NCI-H345 (cell line): ENCODE measurements around the gene AP1M1.
"Not testable (repeated sequence)": the region's sequence is repeated elsewhere in the genome, so short reads cannot be mapped to it uniquely, and the experiment has no call there.

Experiments
- DNase-seq: peaks from one replicate; lab custom pipeline; 2025; lab: John Stamatoyannopoulos, UW

The AP1M1 gene

DNA sequence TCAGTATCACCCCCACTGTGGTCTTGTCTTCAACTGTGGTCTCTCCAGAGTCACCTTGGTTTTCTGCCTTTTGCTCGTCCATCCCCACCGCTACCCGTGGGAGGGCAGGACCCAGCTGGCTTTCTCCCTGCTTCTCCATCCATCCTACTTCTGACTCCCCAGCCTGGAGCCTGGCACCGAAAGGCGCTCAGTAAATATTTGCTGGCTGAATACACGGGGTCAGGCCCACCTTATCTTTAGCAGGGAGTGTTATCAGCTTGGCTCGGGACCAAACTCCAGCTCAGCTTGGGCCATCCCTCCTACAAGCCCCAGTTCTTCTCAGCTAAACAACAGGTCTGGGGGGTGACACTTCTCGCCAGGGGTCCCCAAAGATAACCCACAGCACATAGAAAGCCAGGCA, 64.9 kb downstream of the AP1M1 start:
- peak; percentile 8 for DNase-seq

- DNase-seq, result no peak
Measured at GRCh38 chr19:16263141-16263761, 65.5 kb downstream of the AP1M1 start.

GRCh38 chr19:16265205-16265604, 67.5 kb downstream of the AP1M1 start:
- no peak for DNase-seq

DNA sequence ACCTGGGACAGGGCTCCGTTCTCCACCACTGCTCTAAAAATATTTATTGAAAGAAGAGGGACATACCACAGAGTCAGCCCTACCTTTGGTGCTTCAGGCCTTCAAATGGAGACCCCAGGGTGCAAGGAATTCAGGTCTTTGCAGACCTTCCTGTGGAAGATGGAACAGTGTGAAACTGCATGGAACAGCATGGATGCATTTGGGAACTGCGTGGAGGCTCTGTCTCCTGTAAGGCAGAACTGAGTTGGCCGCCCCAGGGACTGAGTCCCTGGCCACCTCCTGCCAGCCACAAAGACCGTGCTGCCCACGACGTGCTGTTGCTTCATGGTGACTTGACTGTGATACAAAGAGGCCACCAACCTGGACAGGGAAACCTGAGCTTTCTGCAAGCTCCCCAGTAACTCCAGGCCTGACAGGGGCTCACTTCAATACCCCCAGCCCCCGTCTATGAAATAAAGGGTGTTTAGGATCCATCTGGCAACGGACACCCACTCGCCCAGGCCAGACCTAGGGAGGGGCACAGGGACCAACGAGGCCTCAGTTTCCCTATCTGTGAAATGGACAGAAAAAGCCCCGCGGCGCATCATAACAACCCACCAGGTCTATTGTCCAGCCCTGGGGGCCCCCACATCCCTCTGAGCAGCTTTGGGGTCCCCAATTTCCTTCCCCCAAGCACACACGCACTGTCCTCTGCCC, 68.3 kb downstream of the AP1M1 start:
- no peak for DNase-seq

DNA sequence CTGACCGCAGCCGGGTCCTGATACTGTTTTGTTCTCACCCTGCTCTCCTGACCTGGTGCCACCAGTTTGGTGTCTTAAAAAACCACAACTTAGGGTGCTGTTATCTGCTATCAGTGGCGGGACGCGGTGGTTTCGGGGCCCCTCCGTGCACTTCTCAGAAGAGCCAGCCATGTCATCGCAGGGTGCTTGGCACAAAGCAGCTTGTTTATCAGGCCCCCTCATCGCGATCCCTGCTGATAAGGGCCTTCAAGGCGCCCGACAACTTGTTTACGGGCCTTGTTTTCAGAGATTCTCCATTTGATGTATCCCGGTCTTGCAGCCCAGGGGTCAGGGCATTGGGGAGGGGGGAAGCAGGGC, 68.9 kb downstream of the AP1M1 start:
- DNase-seq, result no peak

DNA sequence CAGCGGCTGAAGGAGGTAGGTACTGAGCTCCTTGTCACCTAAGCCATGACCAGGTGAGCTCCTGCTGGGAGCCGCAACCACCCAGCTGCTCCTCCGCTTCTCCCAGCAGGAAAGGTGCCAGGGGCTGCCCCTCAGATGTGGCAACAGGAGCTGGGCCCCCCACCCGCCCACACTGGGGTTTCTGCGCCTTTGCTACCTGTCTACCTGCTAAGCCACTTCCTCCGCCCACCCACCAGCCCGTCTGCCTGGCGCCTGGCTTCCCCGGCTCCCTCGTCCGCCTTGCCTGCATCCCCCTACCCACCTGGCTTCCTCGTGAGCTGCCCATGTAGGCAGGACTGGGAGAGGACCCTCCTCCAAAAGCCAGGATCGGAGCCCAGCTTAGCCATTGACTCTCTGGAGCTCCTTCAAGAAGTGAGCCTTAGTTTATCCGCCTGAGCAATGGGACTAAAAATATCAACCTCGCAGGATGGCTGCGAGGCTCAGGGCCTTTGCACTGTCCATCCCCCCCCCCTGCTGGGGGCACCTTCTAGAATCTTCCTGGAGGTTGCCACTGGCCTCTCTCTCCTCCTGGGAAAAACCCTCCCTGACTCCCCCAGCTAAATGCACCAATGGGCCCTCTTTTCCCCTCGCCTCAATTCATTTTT, 71.1 kb downstream of the AP1M1 start:
- DNase-seq, result no peak

DNA sequence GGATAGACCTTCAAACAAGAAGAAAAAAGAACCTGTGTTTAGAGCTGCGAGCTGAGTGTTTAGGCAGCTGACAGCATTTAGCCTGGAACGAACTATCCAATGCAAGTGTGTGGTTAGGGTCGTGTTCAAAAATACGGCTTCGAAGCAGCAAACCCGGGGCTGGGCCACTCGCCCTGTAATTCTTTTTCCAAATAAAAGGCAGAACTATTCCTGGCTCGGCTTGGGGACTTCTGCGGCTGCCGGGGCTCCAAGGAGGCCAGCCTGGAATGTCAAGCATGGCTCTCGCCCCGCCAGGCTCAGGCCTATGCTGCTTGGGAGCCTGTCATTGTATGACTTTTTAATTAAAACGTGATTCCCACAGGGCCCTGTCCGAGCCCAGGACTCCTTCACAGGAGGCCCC, 75.2 kb downstream of the AP1M1 start:
- no peak for DNase-seq

GRCh38 chr19:16274447-16274846, 76.7 kb downstream of the AP1M1 start:
- DNase-seq, result no peak

- no peak for DNase-seq
Measured at GRCh38 chr19:16280306-16280705, 82.6 kb downstream of the AP1M1 start.

GRCh38 chr19:16281743-16282142, 84.0 kb downstream of the AP1M1 start:
- no peak for DNase-seq

DNA sequence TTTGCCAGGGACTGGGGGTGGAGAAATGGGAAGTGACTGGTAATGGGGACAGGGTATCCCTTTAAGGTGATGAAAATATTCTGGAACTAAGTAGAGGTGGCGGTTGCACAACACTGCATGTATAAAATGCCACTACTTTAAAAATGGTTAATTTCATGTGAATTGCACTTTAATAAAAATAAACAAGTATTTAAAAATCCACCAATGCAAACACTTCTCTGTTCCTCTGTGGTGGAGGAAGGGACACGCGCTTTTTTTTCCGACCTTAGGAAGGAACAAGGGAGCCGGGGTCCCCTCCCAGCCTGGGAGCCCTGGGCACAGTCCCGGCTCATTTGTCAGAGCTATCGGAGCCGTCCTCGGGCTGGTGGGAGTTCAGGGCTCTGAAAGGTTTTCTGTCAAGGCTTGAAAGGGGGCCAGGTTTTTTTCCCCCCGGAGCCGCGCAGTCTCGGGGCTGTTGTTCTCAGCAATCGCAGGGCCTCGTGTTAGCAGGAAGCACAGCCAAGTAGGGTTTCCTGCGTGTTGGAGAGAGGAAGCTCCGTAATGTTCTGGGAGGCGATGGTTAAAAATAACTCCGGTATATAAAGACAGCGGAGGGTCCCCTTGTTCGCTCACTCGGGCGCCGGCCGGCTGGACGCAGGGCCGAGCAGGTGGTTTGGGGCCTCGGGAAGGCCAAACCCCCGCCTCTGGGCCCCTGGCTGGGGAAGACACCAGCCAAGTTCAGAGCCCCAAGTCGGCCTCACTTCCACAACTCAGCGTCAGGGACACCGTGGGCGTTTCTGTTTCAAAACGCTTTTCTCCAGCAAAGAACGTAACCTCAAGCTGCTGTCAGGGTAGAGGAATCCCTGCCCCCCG, 85.7 kb downstream of the AP1M1 start:
- no peak for DNase-seq

DNA sequence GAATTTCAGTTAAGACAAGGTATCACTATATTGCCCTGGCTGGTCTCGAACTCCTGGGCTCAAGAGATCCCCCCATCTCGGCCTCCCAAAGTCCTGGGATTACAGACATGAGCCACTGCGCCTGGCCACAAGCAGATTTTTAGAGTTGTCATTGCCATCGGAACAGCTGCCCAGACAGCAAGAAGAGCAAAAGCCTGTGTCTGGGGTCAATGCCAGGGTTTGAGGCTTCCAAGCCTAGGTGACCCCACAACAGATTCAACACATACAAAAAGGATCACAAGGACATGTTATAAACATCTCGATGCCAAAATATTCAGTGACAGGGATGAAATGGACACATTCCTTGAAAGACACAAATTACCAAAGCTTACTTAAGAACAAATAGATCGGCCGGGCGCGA, 86.8 kb downstream of the AP1M1 start:
- DNase-seq, result no peak

GRCh38 chr19:16285079-16285478, 87.4 kb downstream of the AP1M1 start:
- not testable (repeated sequence) for DNase-seq

DNA sequence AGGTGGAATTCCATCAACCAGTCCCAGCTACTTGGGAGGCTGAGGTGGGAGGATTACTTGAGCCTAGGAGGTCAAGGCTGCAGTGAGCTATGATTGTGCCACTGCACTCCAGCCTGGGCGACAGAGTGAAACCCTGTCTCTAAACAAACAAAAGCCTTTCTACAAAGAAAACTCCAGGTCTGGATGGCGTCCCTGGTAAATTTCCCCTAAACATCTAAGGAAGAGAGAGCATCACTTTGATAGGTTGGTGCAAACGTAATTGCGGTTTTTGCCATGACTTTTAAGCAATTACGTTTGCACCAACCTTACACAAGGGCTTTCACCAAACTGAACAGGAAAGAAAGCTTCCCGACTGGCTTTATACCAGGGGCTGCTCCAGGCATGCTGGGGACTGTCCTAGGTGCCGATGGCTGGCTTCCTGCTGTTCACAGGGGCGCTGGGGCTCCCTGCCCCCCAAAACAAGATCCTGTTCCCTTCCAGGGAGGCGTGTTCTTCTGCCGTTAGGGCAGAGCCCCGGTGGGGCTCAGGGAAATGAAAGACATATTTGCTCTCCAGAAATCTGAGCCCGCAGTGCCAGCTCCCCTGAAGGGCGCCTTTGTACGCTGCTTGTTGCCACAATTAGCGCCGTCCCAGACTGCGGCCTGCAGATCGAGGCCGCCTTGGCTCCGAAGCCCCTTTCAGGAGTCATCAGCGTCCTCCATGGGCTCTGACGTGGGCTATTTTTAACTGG, 88.2 kb downstream of the AP1M1 start:
- peak; percentile 46 for DNase-seq

- DNase-seq, result no peak
Measured at GRCh38 chr19:16288544-16288943, 90.8 kb downstream of the AP1M1 start.

GRCh38 chr19:16289594-16289993, 91.9 kb downstream of the AP1M1 start:
- no peak for DNase-seq

GRCh38 chr19:16290692-16291091, 93.0 kb downstream of the AP1M1 start:
- DNase-seq, result no peak

DNA sequence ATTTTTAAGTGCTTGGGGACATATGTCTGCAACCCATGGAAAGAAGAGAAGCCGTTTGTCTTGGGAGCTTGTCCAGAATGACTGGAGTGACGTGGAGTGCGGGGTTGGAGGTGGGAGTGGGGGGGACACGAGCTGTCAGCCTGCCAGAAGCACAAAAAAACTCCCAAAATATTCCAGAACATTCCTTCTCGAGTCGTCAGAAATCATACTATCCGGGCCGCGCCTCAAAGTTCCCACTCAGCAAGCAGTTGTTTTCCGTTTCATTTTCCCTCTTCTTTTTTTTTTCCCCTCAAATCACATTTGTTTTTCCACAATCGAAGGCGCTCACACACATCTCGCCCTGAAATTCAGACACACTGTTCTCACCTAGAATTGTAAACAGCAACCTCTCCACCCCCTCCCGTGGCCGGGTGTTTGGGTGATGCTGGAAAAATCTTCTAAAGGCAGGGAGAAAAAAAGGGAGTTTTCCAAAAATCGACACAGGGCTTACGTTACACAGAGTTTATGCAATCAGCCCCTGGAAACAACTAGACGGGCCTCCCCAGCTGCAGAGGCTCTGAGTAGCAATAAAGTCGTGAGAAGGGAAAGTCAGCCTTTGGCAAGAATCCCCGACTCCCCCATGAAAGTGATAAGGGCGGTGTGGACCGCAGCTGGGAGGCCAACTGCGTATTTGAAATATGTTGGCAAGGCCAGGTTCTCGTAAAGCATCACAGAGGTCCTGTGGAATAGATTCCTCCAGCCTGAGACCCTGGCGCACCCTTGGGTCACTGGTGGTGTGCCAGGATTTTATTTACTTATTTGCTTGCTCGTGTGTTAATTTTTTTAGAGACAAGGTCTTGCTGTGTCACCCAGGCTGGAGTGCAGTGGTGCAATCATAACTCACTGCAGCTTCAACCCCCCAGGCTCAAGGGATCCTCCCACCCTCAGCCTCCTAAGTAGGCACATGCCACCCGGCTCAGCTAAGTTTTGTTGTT, 95.7 kb downstream of the AP1M1 start:
- no peak for DNase-seq

DNA sequence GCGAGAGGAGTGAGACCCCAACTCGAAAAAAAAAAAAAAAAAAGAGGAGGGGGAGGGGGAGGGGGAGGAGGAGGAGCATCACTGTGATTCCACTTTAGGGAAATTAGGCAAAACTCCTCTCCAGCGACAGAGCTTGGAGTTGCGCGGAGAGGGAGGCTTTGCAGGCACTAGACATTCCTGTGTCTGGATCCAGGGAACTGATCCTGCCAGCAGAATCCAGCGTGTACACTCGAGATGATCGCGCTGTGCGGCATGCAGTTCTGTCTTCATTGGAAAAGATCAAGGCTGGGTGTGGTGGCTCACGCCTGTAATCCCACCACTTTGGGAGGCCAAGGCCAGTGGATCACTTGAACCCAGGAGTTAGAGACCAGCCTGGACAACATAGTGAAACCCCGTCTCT, 97.3 kb downstream of the AP1M1 start:
- DNase-seq, result no peak
